ENCODE measurements around the gene OPRM1.

The OPRM1 gene

GRCh38 chr6:154210678-154211077 lies 171.6 kb downstream of the OPRM1 start:
- Histone ChIP-seq H3K27me3 (ENCODE audit: control insufficient read depth, low read length) (no peaks in the 10 kb centered on the region), H3K79me2 (ENCODE audit: control insufficient read depth, low read length) (no peaks in the 10 kb centered on the region), H4K20me1 (ENCODE audit: control insufficient read depth, insufficient read depth, low read depth, low read length) (no peaks in the 10 kb centered on the region), H3K9me2 (replicated peaks; ENCODE audit: control insufficient read depth, low read length) (no peaks in the 10 kb centered on the region), H3F3A (ENCODE audit: control insufficient read depth, insufficient read depth) (no peaks in the 10 kb centered on the region), H3K4me1 (ENCODE audit: control insufficient read depth, low read length) (no peaks in the 10 kb centered on the region), H3K9me3 (ENCODE audit: control insufficient read depth, insufficient read depth, low read length) (no peaks in the 10 kb centered on the region), H3K27ac (ENCODE audit: low read depth, low read length) (no peak overlapping the region), H3K4me3 (ENCODE audit: low read length) (no peak overlapping the region), H3K4me2 (ENCODE audit: low read length) (no peak overlapping the region), H3K36me3 (ENCODE audit: control insufficient read depth, low read length) (no peaks in the 10 kb centered on the region)
- TF ChIP-seq CTCF (IDR thresholded peaks at IDR 0.05; ENCODE audit: low read depth, low read length, poor library complexity, severe bottlenecking) (no peak), EZH2phosphoT487 (IDR thresholded peaks at IDR 0.05; ENCODE audit: borderline replicate concordance, low read length) (no peak)

GRCh38 chr6:154213782-154214181 lies 174.7 kb downstream of the OPRM1 start:
- H3K27me3 ChIP-seq (ENCODE audit: control insufficient read depth, low read length): peaks cover 5% of the 10 kb centered on the region
- H3K4me3 ChIP-seq (ENCODE audit: low read length): no peak overlapping the region
- H3K36me3 ChIP-seq (ENCODE audit: control insufficient read depth, low read length): no peaks in the 10 kb centered on the region
- no peak overlapping the region for H3K27ac ChIP-seq (ENCODE audit: low read depth, low read length)
- no peaks in the 10 kb centered on the region for H3F3A ChIP-seq (ENCODE audit: control insufficient read depth, insufficient read depth)
- H3K9me2 ChIP-seq (replicated peaks; ENCODE audit: control insufficient read depth, low read length): no peaks in the 10 kb centered on the region
- no peaks in the 10 kb centered on the region for H4K20me1 ChIP-seq (ENCODE audit: control insufficient read depth, insufficient read depth, low read depth, low read length)
- H3K79me2 ChIP-seq (ENCODE audit: control insufficient read depth, low read length): no peaks in the 10 kb centered on the region
- H3K4me2 ChIP-seq (ENCODE audit: low read length): no peak overlapping the region
- H3K4me1 ChIP-seq (ENCODE audit: control insufficient read depth, low read length): no peaks in the 10 kb centered on the region
- H3K9me3 ChIP-seq (ENCODE audit: control insufficient read depth, insufficient read depth, low read length): no peaks in the 10 kb centered on the region
- TF ChIP-seq CTCF (IDR thresholded peaks at IDR 0.05; ENCODE audit: low read depth, low read length, poor library complexity, severe bottlenecking): no peak
- TF ChIP-seq EZH2phosphoT487 (IDR thresholded peaks at IDR 0.05; ENCODE audit: borderline replicate concordance, low read length): no peak

- H3K27me3 ChIP-seq (ENCODE audit: control insufficient read depth, low read length): peaks cover 12% of the 10 kb centered on the region
- no peak overlapping the region for H3K4me2 ChIP-seq (ENCODE audit: low read length)
- no peaks in the 10 kb centered on the region for H3F3A ChIP-seq (ENCODE audit: control insufficient read depth, insufficient read depth)
- H3K9me3 ChIP-seq (ENCODE audit: control insufficient read depth, insufficient read depth, low read length): no peaks in the 10 kb centered on the region
- no peaks in the 10 kb centered on the region for H3K36me3 ChIP-seq (ENCODE audit: control insufficient read depth, low read length)
- no peaks in the 10 kb centered on the region for H3K9me2 ChIP-seq (replicated peaks; ENCODE audit: control insufficient read depth, low read length)
- H3K79me2 ChIP-seq (ENCODE audit: control insufficient read depth, low read length): no peaks in the 10 kb centered on the region
- no peak overlapping the region for H3K27ac ChIP-seq (ENCODE audit: low read depth, low read length)
- H3K4me1 ChIP-seq (ENCODE audit: control insufficient read depth, low read length): no peaks in the 10 kb centered on the region
- no peaks in the 10 kb centered on the region for H4K20me1 ChIP-seq (ENCODE audit: control insufficient read depth, insufficient read depth, low read depth, low read length)
- TF ChIP-seq CTCF (IDR thresholded peaks at IDR 0.05; ENCODE audit: low read depth, low read length, poor library complexity, severe bottlenecking) (no peak), EZH2phosphoT487 (IDR thresholded peaks at IDR 0.05; ENCODE audit: borderline replicate concordance, low read length) (no peak)
- H3K4me3 ChIP-seq (ENCODE audit: low read length): no peak overlapping the region
Measured at GRCh38 chr6:154218301-154218700, 179.3 kb downstream of the OPRM1 start.

GRCh38 chr6:154218787-154219186 lies 179.7 kb downstream of the OPRM1 start:
- no peaks in the 10 kb centered on the region for H3K4me1 ChIP-seq (ENCODE audit: control insufficient read depth, low read length)
- no peak overlapping the region for H3K4me3 ChIP-seq (ENCODE audit: low read length)
- no peaks in the 10 kb centered on the region for H3K36me3 ChIP-seq (ENCODE audit: control insufficient read depth, low read length)
- no peak overlapping the region for H3K27ac ChIP-seq (ENCODE audit: low read depth, low read length)
- no peaks in the 10 kb centered on the region for H3F3A ChIP-seq (ENCODE audit: control insufficient read depth, insufficient read depth)
- no peaks in the 10 kb centered on the region for H3K9me3 ChIP-seq (ENCODE audit: control insufficient read depth, insufficient read depth, low read length)
- H4K20me1 ChIP-seq (ENCODE audit: control insufficient read depth, insufficient read depth, low read depth, low read length): no peaks in the 10 kb centered on the region
- H3K27me3 ChIP-seq (ENCODE audit: control insufficient read depth, low read length): peaks cover 12% of the 10 kb centered on the region
- H3K4me2 ChIP-seq (ENCODE audit: low read length): no peak overlapping the region
- no peaks in the 10 kb centered on the region for H3K79me2 ChIP-seq (ENCODE audit: control insufficient read depth, low read length)
- TF ChIP-seq CTCF (IDR thresholded peaks at IDR 0.05; ENCODE audit: low read depth, low read length, poor library complexity, severe bottlenecking): no peak
- TF ChIP-seq EZH2phosphoT487 (IDR thresholded peaks at IDR 0.05; ENCODE audit: borderline replicate concordance, low read length): no peak
- no peaks in the 10 kb centered on the region for H3K9me2 ChIP-seq (replicated peaks; ENCODE audit: control insufficient read depth, low read length)
